ENCODE data around the gene UXS1. TPM values are rescaled to one million over a fixed set of nuclear protein-coding genes. Genes with fewer than 3 reads are reported as not detected.

UXS1 gene
- polyA plus RNA-seq, 1 donor from 2014 or later, result 19.1 TPM

- no peaks in the 10 kb centered on the region for H3K79me2 ChIP-seq (replicated peaks; ENCODE audit: insufficient read depth, low read length)
- H3K9ac ChIP-seq (ENCODE audit: low read length), result no peak overlapping the region
- H3K4me2 ChIP-seq (ENCODE audit: low read length), result no peak overlapping the region
- H2AFZ ChIP-seq (ENCODE audit: low read depth, low read length), result no peak overlapping the region
- no peak overlapping the region for H3K4me3 ChIP-seq (ENCODE audit: low read length)
- TF ChIP-seq POLR2AphosphoS5 (IDR thresholded peaks at IDR 0.05) (no peak), TAF1 (IDR thresholded peaks at IDR 0.05; ENCODE audit: low read depth) (no peak), MXI1 (conservative IDR thresholded peaks at IDR 0.05; ENCODE audit: poor library complexity, severe bottlenecking) (no peak), SMC3 (conservative IDR thresholded peaks at IDR 0.05; ENCODE audit: poor library complexity) (no peak), EZH2 (IDR thresholded peaks at IDR 0.05; ENCODE audit: borderline replicate concordance, insufficient read depth, low read length, poor library complexity, severe bottlenecking) (no peak), EP300 (conservative IDR thresholded peaks at IDR 0.05; ENCODE audit: poor library complexity, severe bottlenecking) (no peak), REST (IDR thresholded peaks at IDR 0.05; ENCODE audit: borderline replicate concordance) (no peak), RAD21 (conservative IDR thresholded peaks at IDR 0.05) (no peak), CTCF (IDR thresholded peaks at IDR 0.05; ENCODE audit: poor library complexity, severe bottlenecking) (no peak)
- no peaks in the 10 kb centered on the region for H3K9me2 ChIP-seq (ENCODE audit: insufficient read depth, low read length)
- no peaks in the 10 kb centered on the region for H3K27me3 ChIP-seq (ENCODE audit: insufficient read depth, low read depth, low read length)
- no peaks in the 10 kb centered on the region for H3K9me3 ChIP-seq (ENCODE audit: low read length)
- H3K36me3 ChIP-seq (ENCODE audit: insufficient read depth, low read length), result no peaks in the 10 kb centered on the region
- no peaks in the 10 kb centered on the region for H4K20me1 ChIP-seq (ENCODE audit: insufficient read depth)
- H3F3A ChIP-seq (ENCODE audit: insufficient read depth, low read length, poor library complexity, severe bottlenecking), result no peaks in the 10 kb centered on the region
- H3K27ac ChIP-seq (ENCODE audit: low read length), result no peak overlapping the region
Measured at GRCh38 chr2:106107509-106108131, 86.5 kb downstream of the UXS1 start.

- TF ChIP-seq EP300 (conservative IDR thresholded peaks at IDR 0.05; ENCODE audit: poor library complexity, severe bottlenecking), result no peak
- TF ChIP-seq CTCF (IDR thresholded peaks at IDR 0.05; ENCODE audit: poor library complexity, severe bottlenecking), result no peak
- no peak for TF ChIP-seq RAD21 (conservative IDR thresholded peaks at IDR 0.05)
- no peak for TF ChIP-seq POLR2AphosphoS5 (IDR thresholded peaks at IDR 0.05)
- TF ChIP-seq REST (IDR thresholded peaks at IDR 0.05; ENCODE audit: borderline replicate concordance), result no peak
- no peak for TF ChIP-seq EZH2 (IDR thresholded peaks at IDR 0.05; ENCODE audit: borderline replicate concordance, insufficient read depth, low read length, poor library complexity, severe bottlenecking)
- no peak for TF ChIP-seq TAF1 (IDR thresholded peaks at IDR 0.05; ENCODE audit: low read depth)
- no peak for TF ChIP-seq SMC3 (conservative IDR thresholded peaks at IDR 0.05; ENCODE audit: poor library complexity)
- TF ChIP-seq MXI1 (conservative IDR thresholded peaks at IDR 0.05; ENCODE audit: poor library complexity, severe bottlenecking), result no peak
- H3K27ac ChIP-seq (ENCODE audit: low read length), result no peak overlapping the region
- H3K27me3 ChIP-seq (ENCODE audit: insufficient read depth, low read depth, low read length), result no peaks in the 10 kb centered on the region
- H3K36me3 ChIP-seq (ENCODE audit: insufficient read depth, low read length), result no peaks in the 10 kb centered on the region
- H3K9ac ChIP-seq (ENCODE audit: low read length), result no peak overlapping the region
- H2AFZ ChIP-seq (ENCODE audit: low read depth, low read length), result no peak overlapping the region
- H4K20me1 ChIP-seq (ENCODE audit: insufficient read depth), result no peaks in the 10 kb centered on the region
- H3K9me3 ChIP-seq (ENCODE audit: low read length), result no peaks in the 10 kb centered on the region
- H3K79me2 ChIP-seq (replicated peaks; ENCODE audit: insufficient read depth, low read length), result no peaks in the 10 kb centered on the region
- H3F3A ChIP-seq (ENCODE audit: insufficient read depth, low read length, poor library complexity, severe bottlenecking), result no peaks in the 10 kb centered on the region
- no peak overlapping the region for H3K4me2 ChIP-seq (ENCODE audit: low read length)
- H3K4me3 ChIP-seq (ENCODE audit: low read length), result no peak overlapping the region
- no peaks in the 10 kb centered on the region for H3K9me2 ChIP-seq (ENCODE audit: insufficient read depth, low read length)
Measured at GRCh38 chr2:106106622-106107508, 87.2 kb downstream of the UXS1 start.
